Measurements from ENCODE around the gene FBLN7. TPM values are rescaled to one million over a fixed set of nuclear protein-coding genes. Genes with fewer than 3 reads are reported as not detected.

FBLN7 gene
- total RNA-seq, 2 donors from 2014 or later = 4.0 to 8.7 TPM

DNA sequence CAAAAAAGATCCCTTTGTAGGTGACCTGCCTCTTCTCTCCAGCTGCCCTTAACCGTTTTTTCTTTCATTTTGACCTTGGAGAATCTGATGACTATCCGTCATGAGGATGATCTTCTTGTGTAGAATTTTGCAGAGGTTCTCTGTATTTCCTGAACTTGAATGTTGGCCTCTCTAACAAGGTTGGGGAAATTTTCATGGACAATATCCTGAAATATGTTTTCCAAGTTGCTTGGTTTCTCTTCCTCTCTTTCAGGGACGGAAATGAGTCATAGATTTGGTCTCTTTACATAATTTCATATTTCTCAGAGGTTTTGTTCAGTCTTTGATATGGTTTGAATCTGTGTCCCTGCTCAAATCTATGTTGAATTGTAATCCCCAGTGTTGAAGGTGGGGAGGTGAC is 82.6 kb downstream of the FBLN7 start:
- H3K4me3 ChIP-seq (ENCODE audit: low read length) = no peak overlapping the region
- DNase-seq = no peak
- 85 to 91% methylated on average over 2 to 3 of the region's 3 CpGs for WGBS, 2 experiments (ENCODE audit: insufficient coverage in 1 of 2, insufficient read length in 1 of 2)
- no peak overlapping the region for H3K27ac ChIP-seq (ENCODE audit: low read depth, low read length)
- peaks cover 25% of the 10 kb centered on the region for H3K9me3 ChIP-seq (ENCODE audit: control insufficient read depth, low read length)
- Mint-ChIP-seq H3K4me1 (no peaks in the 10 kb centered on the region), H3K27me3 (ENCODE audit: insufficient read depth) (no peaks in the 10 kb centered on the region), H3K9me3 (peaks cover 19% of the 10 kb centered on the region), H3K36me3 (ENCODE audit: low read depth) (peaks cover 24% of the 10 kb centered on the region), H3K4me3 (no peak overlapping the region), H3K27ac (no peak overlapping the region)
- H3K9ac ChIP-seq (ENCODE audit: extremely low read depth, low read length, poor library complexity, severe bottlenecking) = no peak overlapping the region
- peaks cover 5% of the 10 kb centered on the region for H3K36me3 ChIP-seq (ENCODE audit: control insufficient read depth, insufficient read depth, low read length)
- no peaks in the 10 kb centered on the region for H3K4me1 ChIP-seq (ENCODE audit: control insufficient read depth, insufficient read depth, low read length)
- H3K27me3 ChIP-seq (ENCODE audit: control insufficient read depth, insufficient read depth, low read length, poor library complexity, severe bottlenecking) = no peaks in the 10 kb centered on the region
- TF ChIP-seq, protein P1, sequence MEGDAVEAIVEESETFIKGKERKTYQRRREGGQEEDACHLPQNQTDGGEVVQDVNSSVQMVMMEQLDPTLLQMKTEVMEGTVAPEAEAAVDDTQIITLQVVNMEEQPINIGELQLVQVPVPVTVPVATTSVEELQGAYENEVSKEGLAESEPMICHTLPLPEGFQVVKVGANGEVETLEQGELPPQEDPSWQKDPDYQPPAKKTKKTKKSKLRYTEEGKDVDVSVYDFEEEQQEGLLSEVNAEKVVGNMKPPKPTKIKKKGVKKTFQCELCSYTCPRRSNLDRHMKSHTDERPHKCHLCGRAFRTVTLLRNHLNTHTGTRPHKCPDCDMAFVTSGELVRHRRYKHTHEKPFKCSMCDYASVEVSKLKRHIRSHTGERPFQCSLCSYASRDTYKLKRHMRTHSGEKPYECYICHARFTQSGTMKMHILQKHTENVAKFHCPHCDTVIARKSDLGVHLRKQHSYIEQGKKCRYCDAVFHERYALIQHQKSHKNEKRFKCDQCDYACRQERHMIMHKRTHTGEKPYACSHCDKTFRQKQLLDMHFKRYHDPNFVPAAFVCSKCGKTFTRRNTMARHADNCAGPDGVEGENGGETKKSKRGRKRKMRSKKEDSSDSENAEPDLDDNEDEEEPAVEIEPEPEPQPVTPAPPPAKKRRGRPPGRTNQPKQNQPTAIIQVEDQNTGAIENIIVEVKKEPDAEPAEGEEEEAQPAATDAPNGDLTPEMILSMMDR (conservative IDR thresholded peaks at IDR 0.05) = no peak

DNA sequence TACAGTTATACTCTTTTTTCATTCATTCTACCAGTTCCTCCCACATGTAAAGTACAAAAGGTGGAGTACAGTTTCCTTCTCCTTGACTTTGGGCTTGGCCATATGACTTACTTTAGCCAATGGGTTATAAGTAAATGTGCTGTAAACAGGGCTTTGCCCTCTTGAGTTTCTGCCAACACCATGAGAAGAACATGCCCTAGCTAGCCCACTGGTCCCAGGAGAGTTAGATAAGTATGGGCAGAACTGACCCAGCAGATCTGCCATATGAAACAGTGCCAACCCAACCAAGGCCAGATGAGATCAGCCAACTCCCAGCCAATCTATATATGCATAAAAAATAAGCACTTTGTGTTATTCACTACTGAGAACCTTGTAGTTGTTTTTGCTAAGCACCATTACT is 91.2 kb downstream of the FBLN7 start:
- H3K9me3 ChIP-seq (ENCODE audit: control insufficient read depth, low read length) = no peaks in the 10 kb centered on the region
- Mint-ChIP-seq H3K9me3 (no peaks in the 10 kb centered on the region), H3K4me1 (no peaks in the 10 kb centered on the region), H3K27me3 (ENCODE audit: insufficient read depth) (no peaks in the 10 kb centered on the region), H3K4me3 (no peak overlapping the region), H3K36me3 (ENCODE audit: low read depth) (peaks cover 28% of the 10 kb centered on the region), H3K27ac (no peak overlapping the region)
- H3K9ac ChIP-seq (ENCODE audit: extremely low read depth, low read length, poor library complexity, severe bottlenecking) = no peak overlapping the region
- no peak overlapping the region for H3K27ac ChIP-seq (ENCODE audit: low read depth, low read length)
- H3K27me3 ChIP-seq (ENCODE audit: control insufficient read depth, insufficient read depth, low read length, poor library complexity, severe bottlenecking) = no peaks in the 10 kb centered on the region
- H3K36me3 ChIP-seq (ENCODE audit: control insufficient read depth, insufficient read depth, low read length) = peaks cover 12% of the 10 kb centered on the region
- H3K4me1 ChIP-seq (ENCODE audit: control insufficient read depth, insufficient read depth, low read length) = no peaks in the 10 kb centered on the region
- DNase-seq = no peak
- H3K4me3 ChIP-seq (ENCODE audit: low read length) = no peak overlapping the region
- TF ChIP-seq, protein P1 (conservative IDR thresholded peaks at IDR 0.05) = no peak

DNA sequence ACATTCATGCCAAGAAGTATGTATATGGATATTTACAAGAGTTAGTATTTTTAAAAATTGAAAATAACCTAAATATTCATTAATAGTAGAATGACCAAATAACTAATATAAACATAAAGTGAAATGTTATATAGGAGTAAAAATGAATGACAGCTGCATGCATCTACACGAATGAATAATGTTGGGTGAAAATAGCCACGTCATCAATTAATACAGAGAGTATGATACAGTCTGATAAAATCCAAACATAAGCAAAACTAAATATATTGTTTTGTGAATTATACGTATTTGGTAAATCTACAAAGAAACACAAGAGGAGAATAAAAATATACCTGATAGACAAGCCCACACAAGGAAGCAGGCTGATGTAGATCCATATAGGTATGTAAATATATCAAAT is 92.2 kb downstream of the FBLN7 start:
- peaks cover 28% of the 10 kb centered on the region for H3K36me3 Mint-ChIP-seq (ENCODE audit: low read depth)
- no peaks in the 10 kb centered on the region for H3K4me1 Mint-ChIP-seq
- no peaks in the 10 kb centered on the region for H3K9me3 ChIP-seq (ENCODE audit: control insufficient read depth, low read length)
- no peak for DNase-seq
- no peak overlapping the region for H3K4me3 ChIP-seq (ENCODE audit: low read length)
- H3K36me3 ChIP-seq (ENCODE audit: control insufficient read depth, insufficient read depth, low read length) = peaks cover 12% of the 10 kb centered on the region
- no peaks in the 10 kb centered on the region for H3K27me3 ChIP-seq (ENCODE audit: control insufficient read depth, insufficient read depth, low read length, poor library complexity, severe bottlenecking)
- H3K9me3 Mint-ChIP-seq = no peaks in the 10 kb centered on the region
- H3K4me1 ChIP-seq (ENCODE audit: control insufficient read depth, insufficient read depth, low read length) = no peaks in the 10 kb centered on the region
- TF ChIP-seq, protein P1 (conservative IDR thresholded peaks at IDR 0.05) = no peak
- WGBS, 2 experiments (ENCODE audit: insufficient coverage in 1 of 2, insufficient read length in 1 of 2) = no CpG with 5 or more reads among the region's 3 CpGs
- H3K4me3 Mint-ChIP-seq = no peak overlapping the region
- H3K9ac ChIP-seq (ENCODE audit: extremely low read depth, low read length, poor library complexity, severe bottlenecking) = no peak overlapping the region
- H3K27ac Mint-ChIP-seq = no peak overlapping the region
- no peaks in the 10 kb centered on the region for H3K27me3 Mint-ChIP-seq (ENCODE audit: insufficient read depth)
- H3K27ac ChIP-seq (ENCODE audit: low read depth, low read length) = no peak overlapping the region

Other genes starting within 250 kb of the FBLN7 start
- 10 to 100 TPM; 22.3 to 36.6 TPM for gene MERTK, start 239.8 kb upstream of the FBLN7 start, total RNA-seq
- 10 to 100 TPM; 20.2 to 22.3 TPM for gene TMEM87B, start 83.1 kb upstream of the FBLN7 start, total RNA-seq
- gene ZC3H8, start 116.7 kb downstream of the FBLN7 start, total RNA-seq = 10 to 100 TPM in 1 of 2 donors, 1 to 10 TPM in 1; 8.3 to 10.6 TPM
- gene ZC3H6, start 137.2 kb downstream of the FBLN7 start, total RNA-seq = 10 to 100 TPM in 1 of 2 donors, 1 to 10 TPM in 1; 8.0 to 21.5 TPM

Measured in endodermal cell (in vitro differentiated cells).